HepG2 (cell line): ENCODE measurements around the gene AIMP2. TPM values are rescaled to one million over a fixed set of nuclear protein-coding genes. Genes with fewer than 3 reads are reported as not detected.

Experiments
- ATF7-NPFF ChIP-seq: sonication (generic); formaldehyde crosslinking; IDR thresholded peaks from 2 replicates; pipeline ENCODE4 v1.8.1; 2023; ENCODE audit warnings: mild to moderate bottlenecking, low read depth, missing genetic modification reagents, moderate library complexity
- CHCHD3 ChIP-seq: sonication (generic); formaldehyde crosslinking; IDR thresholded peaks from 2 replicates; pipeline ENCODE4 v1.8.0; 2022; ENCODE audit warnings: mild to moderate bottlenecking, missing genetic modification reagents, moderate library complexity
- ESRRA ChIP-seq: sonication (generic); formaldehyde crosslinking; IDR thresholded peaks from 2 replicates; pipeline ENCODE4 v1.5.1; 2020; ENCODE audit warnings: mild to moderate bottlenecking, low read depth, missing genetic modification reagents
- GLMP ChIP-seq: sonication (generic); formaldehyde crosslinking; IDR thresholded peaks from 2 replicates; pipeline ENCODE4 v1.9.0; 2021; ENCODE audit warnings: missing genetic modification reagents, mild to moderate bottlenecking, borderline replicate concordance
- HBP1 ChIP-seq: IDR thresholded peaks from 2 replicates; pipeline ENCODE4 v1.6.1; 2016; ENCODE audit warnings: low read depth, control low read depth
- HDAC6 ChIP-seq: fragments of 200-600 bp; sonication (generic); IDR thresholded peaks from 2 replicates; pipeline ENCODE4 v1.7.0; 2017; ENCODE audit warnings: mild to moderate bottlenecking, antibody characterized with exemption, low read length, low read depth
- HNF4G ChIP-seq, 2 experiments: sonication (generic) in 1 of 2; formaldehyde crosslinking in 1 of 2; IDR thresholded peaks; 2 replicates each; pipeline versions ENCODE4 v1.4.0 to v1.6.1; 2011 to 2020; ENCODE audit warnings: borderline replicate concordance in 2 of 2, low read depth in 2 of 2, mild to moderate bottlenecking in 2 of 2, low read length in 1 of 2, missing genetic modification reagents in 1 of 2, moderate library complexity in 1 of 2
- PCBP2 ChIP-seq: fragments of 200-400 bp; formaldehyde crosslinking; optimal IDR thresholded peaks from 2 replicates; pipeline ENCODE3; 2018; ENCODE audit warnings: low read length, low read depth; ENCODE audit not compliant: poor library complexity, severe bottlenecking
- PHF20 ChIP-seq: sonication (generic); formaldehyde crosslinking; IDR thresholded peaks from 2 replicates; pipeline ENCODE4 v1.5.0; 2020; ENCODE audit warnings: mild to moderate bottlenecking, missing genetic modification reagents
- POGK ChIP-seq: sonication (generic); formaldehyde crosslinking; conservative IDR thresholded peaks from 2 replicates; pipeline ENCODE4 v1.8.0; 2022; ENCODE audit warnings: mild to moderate bottlenecking, moderate library complexity, missing genetic modification reagents
- PTBP1 ChIP-seq: fragments of 200-400 bp; formaldehyde crosslinking; IDR thresholded peaks from 2 replicates; pipeline ENCODE4 v1.6.1; 2018; ENCODE audit warnings: low read length, low read depth; ENCODE audit not compliant: poor library complexity, severe bottlenecking
- RFXANK ChIP-seq: IDR thresholded peaks from 2 replicates; pipeline ENCODE4 v1.6.1; 2016
- SKIL ChIP-seq: sonication (generic); formaldehyde crosslinking; IDR thresholded peaks from 2 replicates; pipeline ENCODE4 v1.8.0; 2022; ENCODE audit warnings: missing genetic modification reagents, mild to moderate bottlenecking, moderate library complexity, borderline replicate concordance
- SP140L ChIP-seq: sonication (generic); formaldehyde crosslinking; IDR thresholded peaks from 2 replicates; pipeline ENCODE4 v1.4.0; 2020; ENCODE audit warnings: missing genetic modification reagents, borderline replicate concordance
- SPEN ChIP-seq: sonication (generic); formaldehyde crosslinking; IDR thresholded peaks from 2 replicates; pipeline ENCODE4 v1.5.1; 2020; ENCODE audit warnings: low read depth, mild to moderate bottlenecking, missing genetic modification reagents
- U2AF1 ChIP-seq: fragments of 200-400 bp; formaldehyde crosslinking; optimal IDR thresholded peaks from 2 replicates; pipeline ENCODE3; 2017; ENCODE audit warnings: mild to moderate bottlenecking, low read depth, low read length
- ZBTB21 ChIP-seq: sonication (generic); formaldehyde crosslinking; IDR thresholded peaks from 2 replicates; pipeline ENCODE4 v1.4.0; 2020; ENCODE audit warnings: missing genetic modification reagents
- ZNF253 ChIP-seq: sonication (generic); formaldehyde crosslinking; IDR thresholded peaks from 2 replicates; pipeline ENCODE4 v1.8.0; 2022; ENCODE audit warnings: mild to moderate bottlenecking, missing genetic modification reagents, borderline replicate concordance
- ZNF331 ChIP-seq: sonication (generic); formaldehyde crosslinking; IDR thresholded peaks from 2 replicates; pipeline ENCODE4 v1.4.0; 2020; ENCODE audit warnings: missing genetic modification reagents
- ZNF557 ChIP-seq: sonication (generic); formaldehyde crosslinking; IDR thresholded peaks from 2 replicates; pipeline ENCODE4 v1.4.0; 2020; ENCODE audit warnings: missing genetic modification reagents
- ZSCAN22 ChIP-seq: sonication (generic); formaldehyde crosslinking; IDR thresholded peaks from 2 replicates; pipeline ENCODE4 v1.4.0; 2020; ENCODE audit warnings: mild to moderate bottlenecking, missing genetic modification reagents
- polyA plus RNA-seq, 8 experiments: library from polyadenylated mRNA; depleted of rRNA in 3 of 8; stranded (reverse) in 7 of 8; unstranded in 1 of 8; fragments of >200 nt; fragmentation: Illumina TruSeq in 4 of 8; extraction: Trizol in 4 of 8; gene quantifications; 2 replicates each; pipeline versions ENCODE4 v1.2.1 to v1.2.3, GENCODE V29; 2011 to 2016; ENCODE audit warnings: low read depth in 4 of 8, missing spikeins in 1 of 8, mixed read lengths in 1 of 8; ENCODE audit not compliant: insufficient read depth in 1 of 8
- total RNA-seq, 5 experiments: library from RNA; depleted of rRNA; stranded (reverse); fragments of >200 nt; fragmentation: Illumina TruSeq; extraction: Trizol; gene quantifications; 2 replicates each; pipeline ENCODE4 v1.2.3, GENCODE V29; 2016; ENCODE audit warnings: low read depth in 1 of 5

Gene AIMP2
- total and polyA plus RNA-seq, 2 of the 13 experiments (the other 11 are each of a cell fraction or from before 2014, with no cell fraction given) = 38.2 to 84.9 TPM

- TF ChIP-seq PCBP2 = no peak
- peak; percentile 99 for TF ChIP-seq CHCHD3 (CRISPR knock-in tag)
- TF ChIP-seq ESRRA (CRISPR knock-in tag) = peak; percentile 96
- TF ChIP-seq HBP1 = peak; percentile 90; the same call in 1 of the 2 replicates
- TF ChIP-seq POGK (CRISPR knock-in tag) = peak; percentile 99
- peak; percentile 76 for TF ChIP-seq SKIL (CRISPR knock-in tag)
- TF ChIP-seq ZNF557 = peak; percentile 98
- TF ChIP-seq PHF20 = peak; percentile 87
- peak; percentile 89 for TF ChIP-seq ZNF331
- TF ChIP-seq HNF4G (IDR thresholded peaks at IDR 0.05; ENCODE audit: borderline replicate concordance, low read depth, low read length) = 0 out of 2 replicates have a peak, but pooled peaks have one; percentile 12
- peak; percentile 76; the same call in 1 of the 2 replicates for TF ChIP-seq HNF4G (CRISPR knock-in tag; IDR thresholded peaks at IDR 0.05; ENCODE audit: borderline replicate concordance, low read depth)
- peak; percentile 96 for TF ChIP-seq RFXANK (CRISPR knock-in tag)
- TF ChIP-seq SP140L = 0 out of 2 replicates have a peak, but pooled peaks have one; percentile 84
- TF ChIP-seq PTBP1 = no peak
- TF ChIP-seq SPEN (CRISPR knock-in tag) = peak; percentile 99
- TF ChIP-seq GLMP (CRISPR knock-in tag) = peak; percentile 70; the same call in 1 of the 2 replicates
- TF ChIP-seq ZNF253 (CRISPR knock-in tag) = peak; percentile 99
- TF ChIP-seq ATF7-NPFF (CRISPR knock-in tag) = peak; percentile 100
- no peak for TF ChIP-seq HDAC6
- peak; percentile 62; the same call in 1 of the 2 replicates for TF ChIP-seq ZBTB21 (CRISPR knock-in tag)
- TF ChIP-seq U2AF1 = no peak
- peak; percentile 83 for TF ChIP-seq ZSCAN22
Measured at GRCh38 chr7:6008668-6009611, at the start of gene AIMP2, which contains the start of gene PMS2 (continued).
